Osteocyte (in vitro differentiated cells): Measurements from ENCODE around the gene RGS3. TPM values are rescaled to one million over a fixed set of nuclear protein-coding genes. Genes with fewer than 3 reads are reported as not detected.
A peak's percentile ranks its signal among the peaks of the same experiment; 100 is the strongest.

Source experiments
- DNase-seq: peaks from one replicate; pipeline ENCODE4 v3.0.0; 2021; ENCODE audit warnings: mixed read lengths; ENCODE audit not compliant: unreplicated experiment; ENCODE audit errors: extremely low spot score
- H3K27ac Mint-ChIP-seq: one replicate; pipeline ENCODE4 v1.8.0; 2021; ENCODE audit warnings: mild to moderate bottlenecking, mixed read lengths; ENCODE audit not compliant: unreplicated experiment
- H3K27me3 Mint-ChIP-seq: one replicate; pipeline ENCODE4 v1.8.0; 2021; ENCODE audit warnings: mixed read lengths; ENCODE audit not compliant: unreplicated experiment
- H3K36me3 Mint-ChIP-seq: one replicate; pipeline ENCODE4 v1.8.0; 2021; ENCODE audit warnings: mixed read lengths; ENCODE audit not compliant: unreplicated experiment
- H3K4me1 Mint-ChIP-seq: one replicate; pipeline ENCODE4 v1.8.0; 2021; ENCODE audit warnings: mixed read lengths; ENCODE audit not compliant: unreplicated experiment
- H3K4me3 Mint-ChIP-seq: one replicate; pipeline ENCODE4 v1.8.0; 2021; ENCODE audit warnings: mild to moderate bottlenecking, moderate library complexity, mixed read lengths; ENCODE audit not compliant: unreplicated experiment
- H3K9me3 Mint-ChIP-seq: one replicate; pipeline ENCODE4 v1.8.0; 2021; ENCODE audit warnings: mixed read lengths; ENCODE audit not compliant: unreplicated experiment
- CTCF ChIP-seq: fragments of 200-600 bp; sonication (generic); IDR thresholded peaks from 2 replicates; pipeline ENCODE4 v1.5.0; 2021; ENCODE audit warnings: antibody characterized with exemption, mild to moderate bottlenecking, moderate library complexity
- total RNA-seq: library from RNA; stranded (reverse); gene quantifications from 2 replicates; pipeline ENCODE4 v1.2.1, GENCODE V29; 2021

The RGS3 gene
- total RNA-seq, 1 donor from 2014 or later = 67.8 TPM

- Mint-ChIP-seq H3K9me3 (peaks cover 4% of the 10 kb centered on the region), H3K4me3 (no peak overlapping the region), H3K27ac (no peak overlapping the region), H3K36me3 (peaks cover 3% of the 10 kb centered on the region), H3K4me1 (peaks cover 5% of the 10 kb centered on the region), H3K27me3 (peaks cover 14% of the 10 kb centered on the region)
- no peak for TF ChIP-seq CTCF
- DNase-seq = peak; percentile 36
These were observed 2.1 kb downstream of the RGS3 start for GRCh38 chr9:113465599-113466140.

- no peak for DNase-seq
- peaks cover 3% of the 10 kb centered on the region for H3K36me3 Mint-ChIP-seq
- TF ChIP-seq CTCF = no peak
- H3K27ac Mint-ChIP-seq = no peak overlapping the region
- H3K27me3 Mint-ChIP-seq = peaks cover 11% of the 10 kb centered on the region
- H3K4me3 Mint-ChIP-seq = no peak overlapping the region
- peaks cover 10% of the 10 kb centered on the region for H3K9me3 Mint-ChIP-seq
- peaks cover 9% of the 10 kb centered on the region for H3K4me1 Mint-ChIP-seq
These were observed 3.7 kb downstream of the RGS3 start for GRCh38 chr9:113467183-113467582.

GRCh38 chr9:113468716-113469448, 5.4 kb downstream of the RGS3 start:
- Mint-ChIP-seq H3K4me1 (peaks cover 9% of the 10 kb centered on the region), H3K27me3 (peaks cover 4% of the 10 kb centered on the region), H3K27ac (no peak overlapping the region), H3K4me3 (no peak overlapping the region), H3K36me3 (peaks cover 3% of the 10 kb centered on the region), H3K9me3 (peaks cover 13% of the 10 kb centered on the region)
- peak; percentile 67 for DNase-seq
- no peak for TF ChIP-seq CTCF

GRCh38 chr9:113471143-113471542, 7.6 kb downstream of the RGS3 start:
- Mint-ChIP-seq H3K36me3 (peaks cover 3% of the 10 kb centered on the region), H3K27ac (no peak overlapping the region), H3K9me3 (peaks cover 13% of the 10 kb centered on the region), H3K4me1 (peaks cover 6% of the 10 kb centered on the region), H3K27me3 (peaks cover 1% of the 10 kb centered on the region), H3K4me3 (no peak overlapping the region)
- no peak for DNase-seq
- no peak for TF ChIP-seq CTCF

GRCh38 chr9:113471566-113471965, 8.0 kb downstream of the RGS3 start:
- Mint-ChIP-seq H3K4me1 (peaks cover 6% of the 10 kb centered on the region), H3K4me3 (no peak overlapping the region), H3K36me3 (peaks cover 3% of the 10 kb centered on the region), H3K27ac (no peak overlapping the region), H3K27me3 (peaks cover 3% of the 10 kb centered on the region), H3K9me3 (peaks cover 13% of the 10 kb centered on the region)
- no peak for TF ChIP-seq CTCF
- DNase-seq = peak; percentile 49
